Vagina (tissue), 2 donors: ENCODE data around the gene ARID4A.

Experiments
- CTCF ChIP-seq, 3 experiments: fragments of 450-650 bp in 2 of 3; fragments of 200-600 bp in 1 of 3; sonication (generic) in 1 of 3; IDR thresholded peaks; one replicate each; pipeline ENCODE4 v1.5.1; 2017 to 2019; ENCODE audit warnings: antibody characterized with exemption in 3 of 3, mild to moderate bottlenecking in 2 of 3, moderate library complexity in 2 of 3
- POLR2A ChIP-seq, 2 donors: fragments of 450-650 bp; IDR thresholded peaks; one replicate each; pipeline ENCODE4 v1.6.1; 2017; ENCODE audit warnings: antibody characterized with exemption in 2 of 2, mild to moderate bottlenecking in 2 of 2, moderate library complexity in 2 of 2
- POLR2AphosphoS5 ChIP-seq, 2 donors: sonication (generic); formaldehyde crosslinking; IDR thresholded peaks; one replicate each; pipeline ENCODE4 v1.9.0; 2017; ENCODE audit warnings: antibody characterized with exemption in 2 of 2, mild to moderate bottlenecking in 2 of 2, low read depth in 1 of 2; ENCODE audit not compliant: insufficient read depth in 1 of 2

GRCh38 chr14:58309086-58309485 lies 10.7 kb downstream of the ARID4A start:
- TF ChIP-seq CTCF (IDR thresholded peaks at IDR 0.05) (no peak), POLR2A (IDR thresholded peaks at IDR 0.05) (no peak), POLR2AphosphoS5 (IDR thresholded peaks at IDR 0.05; ENCODE audit: insufficient read depth in 1 of 2, low read depth in 1 of 2) (no peak)
